T47D (cell line): ENCODE measurements around the gene WNT3.
"Not testable (repeated sequence)": the region's sequence is repeated elsewhere in the genome, so short reads cannot be mapped to it uniquely, and the experiment has no call there.

ENCODE experiments used
- DNase-seq, 2 experiments: peaks; one replicate each; pipeline versions ENCODE4 v3.0.0 to v3.0.0-alpha.2; 2011 to 2012; ENCODE audit warnings: low read depth in 1 of 2, low spot score in 1 of 2
- JUND ChIP-seq: IDR thresholded peaks from 2 replicates; pipeline ENCODE4 v1.6.1; 2012; ENCODE audit warnings: low read depth
- in situ Hi-C: cut with HindIII; loops from 2 replicates; pipeline ENCODE4 v1.10.0; 2016; ENCODE audit warnings: low sequenced_read_pairs, low pct_unique_long_range_greater_than_20kb

WNT3 gene

DNA sequence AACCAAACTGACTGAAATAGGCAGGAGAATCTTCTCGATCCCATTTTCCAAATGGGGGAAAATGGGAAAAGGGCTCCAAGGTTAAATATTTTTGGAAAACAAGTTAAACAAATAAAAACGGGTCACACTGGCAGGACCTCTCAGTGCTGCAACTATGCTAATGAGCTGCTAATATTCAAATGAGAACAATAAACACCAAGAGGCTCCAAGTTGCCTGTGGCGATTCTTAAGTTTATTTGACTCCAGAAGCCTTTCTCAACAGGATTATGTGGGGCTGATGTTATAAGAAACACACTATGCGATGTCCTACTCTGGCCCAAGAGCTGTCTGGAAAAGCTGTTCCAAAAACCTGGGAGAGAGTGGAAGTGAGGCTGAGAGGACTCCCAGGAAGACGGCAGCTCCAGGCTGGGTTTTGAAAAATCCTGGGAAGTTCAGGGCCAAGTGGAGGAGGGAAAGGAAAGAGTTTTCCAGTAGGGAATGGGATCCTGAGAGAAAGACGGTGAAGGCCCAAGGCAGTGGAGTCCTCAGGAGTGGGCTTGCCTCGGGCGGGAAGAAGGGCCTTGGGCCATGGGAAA lies 21.4 kb downstream of the WNT3 start:
- DNase-seq = no peak
- no peak for TF ChIP-seq JUND
- in situ Hi-C loops = no loop called here

DNA sequence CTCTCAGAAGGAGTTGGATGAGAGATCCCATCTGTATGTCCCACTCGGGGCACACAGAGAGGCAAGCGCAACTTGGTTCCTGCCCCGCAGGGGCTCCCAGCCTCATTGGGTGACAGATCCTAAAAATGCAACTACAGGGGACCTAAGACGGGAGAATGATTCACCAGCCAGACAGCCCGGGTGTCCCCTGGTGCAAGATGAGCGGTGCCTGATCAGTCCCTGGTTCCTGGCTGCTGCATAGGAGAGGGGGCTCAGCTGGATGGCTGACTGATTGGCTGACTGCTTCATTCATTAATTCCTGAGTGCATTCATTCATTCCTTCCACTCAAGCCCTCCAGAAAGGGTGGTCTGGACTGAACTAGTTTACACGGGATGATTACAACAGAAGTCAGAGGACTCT lies 22.0 kb downstream of the WNT3 start:
- no peak for DNase-seq
- in situ Hi-C loops = no loop called here
- no peak for TF ChIP-seq JUND

DNA sequence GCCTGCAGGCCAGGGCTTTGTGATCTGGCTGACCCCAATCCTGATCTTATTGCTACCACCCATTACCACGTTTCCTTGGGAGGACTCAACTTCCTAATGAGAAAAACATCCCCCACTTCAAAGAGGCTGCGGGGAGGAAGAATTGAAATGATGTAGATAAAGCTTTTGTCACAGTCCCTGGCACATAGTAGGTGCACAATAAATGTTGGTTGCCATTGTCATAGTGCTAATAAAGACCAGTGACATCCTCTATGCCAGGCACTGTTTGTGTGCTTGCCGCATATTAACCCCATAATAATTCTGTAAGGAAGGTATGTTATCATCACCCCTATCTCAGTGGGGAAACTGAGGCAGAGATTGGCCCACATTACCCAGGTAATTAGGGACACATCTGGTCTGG lies 22.4 kb downstream of the WNT3 start:
- in situ Hi-C loops = no loop called here
- no peak for TF ChIP-seq JUND

DNA sequence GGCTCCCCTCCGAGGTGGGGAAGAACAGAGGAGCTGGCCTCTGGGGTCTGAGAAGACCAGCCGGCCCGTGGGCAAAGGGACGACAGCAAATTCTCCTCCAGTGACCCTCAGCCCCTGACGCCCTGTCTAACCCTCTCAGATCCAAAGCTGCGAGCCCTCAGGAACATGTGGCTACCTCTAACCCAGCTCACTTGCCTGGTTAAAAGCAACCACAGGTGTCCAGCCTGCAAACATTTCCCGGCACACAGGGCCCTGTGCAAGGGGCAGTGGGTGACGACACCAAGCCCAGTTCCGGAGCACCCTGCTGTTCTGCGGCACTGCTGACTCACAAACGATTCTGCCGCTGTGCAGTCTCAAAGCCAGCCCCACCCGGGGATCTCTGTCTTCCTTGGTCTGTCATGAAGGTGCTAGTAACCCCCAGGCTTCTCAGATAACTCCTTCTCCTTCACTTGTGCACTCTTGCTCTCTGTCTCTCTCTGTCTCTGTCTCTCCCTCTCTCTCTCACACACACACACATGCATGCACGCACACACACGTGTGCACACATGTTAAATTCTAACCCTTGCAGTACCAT lies 23.0 kb downstream of the WNT3 start:
- TF ChIP-seq JUND = no peak
- in situ Hi-C loops = no loop called here
- DNase-seq = no peak

More for the DNA sequence above, 22.4 kb downstream of the WNT3 start:
- no peak for DNase-seq

DNA sequence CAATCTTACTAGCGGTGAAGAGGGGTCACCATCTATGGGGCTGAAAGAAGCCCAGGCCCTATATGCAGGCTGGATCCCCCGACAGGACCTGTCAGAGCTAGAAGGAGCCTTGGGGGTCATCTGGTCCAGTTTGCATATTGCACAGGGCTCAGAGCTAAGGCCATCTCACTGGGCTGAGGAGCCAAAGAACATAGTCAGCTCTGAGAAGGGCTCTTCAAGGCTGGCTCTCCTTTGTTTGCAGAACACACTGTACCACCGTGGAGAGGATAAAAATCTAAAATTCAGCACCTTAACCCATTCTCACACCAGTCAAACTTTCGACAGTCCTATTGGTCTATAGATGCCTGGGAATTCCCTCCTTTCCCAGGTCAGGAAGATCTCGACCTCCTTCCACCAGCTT lies 24.2 kb downstream of the WNT3 start:
- TF ChIP-seq JUND = no peak
- in situ Hi-C loops = no loop called here
- no peak for DNase-seq

DNA sequence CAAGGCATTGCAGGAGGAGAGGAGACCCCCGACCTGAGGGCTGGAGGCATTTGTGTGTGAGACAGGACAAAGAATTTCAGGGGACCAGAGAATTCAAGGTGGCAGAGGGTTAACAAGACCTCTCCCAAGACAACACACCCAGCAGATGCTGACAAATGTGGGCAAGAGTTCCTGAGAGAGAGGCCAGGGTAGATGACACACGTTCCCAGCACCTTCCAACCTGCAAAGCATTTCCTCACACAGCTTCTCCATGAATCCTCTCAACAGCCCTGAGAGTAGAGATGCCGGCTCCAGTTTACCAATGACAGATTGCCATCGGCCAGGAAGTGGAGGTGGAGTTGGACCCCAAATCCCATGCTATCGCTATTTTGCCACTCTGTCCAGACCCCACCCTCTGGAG lies 25.0 kb downstream of the WNT3 start:
- TF ChIP-seq JUND = no peak
- in situ Hi-C loops = no loop called here
- DNase-seq = no peak

DNA sequence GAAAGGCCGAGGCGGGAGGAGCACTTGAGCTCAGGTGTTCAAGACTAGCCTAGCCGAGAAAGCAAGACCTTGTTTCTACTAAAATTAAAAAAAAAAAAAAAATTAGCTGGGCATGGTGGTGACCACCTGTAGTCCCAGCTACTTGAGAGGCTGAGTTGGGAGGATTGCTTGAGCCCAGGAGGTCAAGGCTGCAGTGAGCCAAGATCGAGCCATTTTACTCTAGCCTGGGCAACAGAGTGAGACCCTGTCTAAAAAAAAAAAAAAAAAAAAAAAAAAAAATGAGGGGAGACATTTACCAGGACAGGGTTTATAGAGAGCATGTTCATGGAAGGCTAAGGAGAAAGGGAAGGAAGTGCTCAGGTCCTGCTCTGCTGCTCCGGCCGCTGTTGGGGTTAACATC lies 25.5 kb downstream of the WNT3 start:
- in situ Hi-C loops, DNase-seq: not testable (repeated sequence)

DNA sequence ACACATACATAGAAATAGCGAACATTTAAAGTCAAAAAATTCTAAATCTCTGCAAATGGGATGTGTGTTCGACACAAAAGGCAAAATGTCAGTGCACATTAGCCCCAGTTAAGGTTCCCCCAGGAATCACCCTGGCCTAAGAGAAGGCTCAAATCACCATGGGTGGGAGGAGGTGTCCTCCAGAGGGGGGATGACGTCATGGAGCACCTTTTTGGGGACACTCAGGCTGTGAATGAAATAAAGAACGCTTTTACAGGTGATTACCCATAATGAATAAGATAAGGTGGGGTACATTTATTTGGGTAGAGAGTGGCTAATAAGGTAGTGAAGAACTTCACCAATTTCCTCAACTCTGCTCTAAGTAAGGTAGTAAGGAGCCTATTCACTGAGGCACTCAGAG lies 26.4 kb downstream of the WNT3 start:
- DNase-seq = no peak
- no peak for TF ChIP-seq JUND
- in situ Hi-C loops = no loop called here

DNA sequence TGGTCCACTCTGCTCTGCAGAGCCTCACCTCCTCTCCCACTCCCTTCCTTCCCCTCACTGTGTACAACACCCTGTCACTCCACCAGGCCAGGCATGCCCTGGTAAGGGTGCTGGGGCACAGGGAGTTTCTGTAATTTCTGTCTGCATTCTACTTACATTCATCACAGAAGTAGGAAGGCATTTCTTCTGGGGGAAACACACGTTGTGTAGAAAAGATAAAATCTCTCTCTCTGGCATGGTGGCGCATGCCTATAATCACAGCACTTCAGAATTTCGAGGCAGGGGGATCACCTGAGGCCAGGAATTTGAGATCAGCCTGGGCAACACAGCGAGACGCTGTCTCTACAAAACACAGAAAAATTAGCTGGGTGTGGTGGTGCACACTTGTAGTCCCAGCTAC lies 27.0 kb downstream of the WNT3 start:
- in situ Hi-C loops = no loop called here
- no peak for TF ChIP-seq JUND
- no peak for DNase-seq

DNA sequence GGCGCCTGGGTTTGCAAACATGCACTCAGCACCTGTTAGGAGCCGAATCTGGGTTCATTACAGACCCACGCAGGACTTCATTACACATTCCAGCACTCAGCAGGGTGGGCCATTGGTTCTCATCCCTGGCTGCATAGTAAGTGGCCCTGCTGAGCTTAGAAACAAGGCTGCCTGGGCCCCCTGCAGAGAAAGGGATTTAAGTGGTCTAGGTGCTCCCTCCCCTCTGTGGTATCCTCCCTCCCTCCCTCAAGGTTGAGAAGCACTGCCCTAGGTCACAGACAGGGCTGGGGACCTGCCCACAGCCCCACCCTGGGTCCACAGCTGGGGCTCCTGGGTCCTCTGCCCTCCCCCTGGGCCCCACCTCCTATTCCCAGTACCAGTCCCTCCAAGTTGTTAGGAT lies 28.3 kb downstream of the WNT3 start:
- no peak for DNase-seq
- in situ Hi-C loops = no loop called here
- TF ChIP-seq JUND = no peak

DNA sequence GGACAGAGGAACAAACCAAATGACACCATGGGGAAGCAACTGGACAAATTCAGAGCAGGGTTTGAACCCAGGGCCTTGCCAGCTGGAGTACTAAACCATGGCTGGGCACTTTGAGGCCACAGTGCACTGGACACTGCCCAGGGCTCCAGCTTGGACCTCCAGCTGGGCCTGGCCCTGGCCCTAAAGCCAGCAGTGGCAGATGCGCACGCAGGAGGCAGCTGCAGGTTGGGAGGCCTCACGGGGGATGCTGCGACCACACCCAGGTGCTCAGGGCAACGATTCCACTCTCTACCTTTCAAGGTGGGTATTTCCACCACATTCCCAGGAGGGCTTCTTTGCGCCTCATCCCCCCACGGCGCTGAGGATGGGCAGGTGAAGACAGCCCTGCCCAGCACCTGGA lies 28.9 kb downstream of the WNT3 start:
- DNase-seq = no peak
- no peak for TF ChIP-seq JUND
- in situ Hi-C loops = no loop called here

DNA sequence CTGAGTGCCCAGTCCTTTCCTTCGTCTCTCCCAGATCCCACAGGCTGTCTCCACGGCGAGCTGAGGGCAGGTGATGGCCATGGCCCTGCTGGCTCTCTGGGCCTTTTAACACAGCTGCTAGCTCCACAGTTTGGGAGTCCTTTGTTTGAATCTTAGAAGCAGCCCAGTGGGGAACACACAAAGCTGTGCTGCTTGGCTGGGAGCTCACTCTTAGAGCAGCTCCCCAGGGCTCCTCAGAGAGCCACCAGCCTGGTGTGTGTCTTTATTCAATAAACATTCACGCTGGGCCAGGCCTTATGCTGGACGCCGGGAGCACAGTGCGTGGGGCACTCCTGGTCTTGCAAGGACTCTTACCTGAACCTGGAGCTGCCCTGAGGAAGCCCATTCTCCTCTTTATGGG lies 29.7 kb downstream of the WNT3 start:
- in situ Hi-C loops = no loop called here
- DNase-seq = no peak
- TF ChIP-seq JUND = no peak

DNA sequence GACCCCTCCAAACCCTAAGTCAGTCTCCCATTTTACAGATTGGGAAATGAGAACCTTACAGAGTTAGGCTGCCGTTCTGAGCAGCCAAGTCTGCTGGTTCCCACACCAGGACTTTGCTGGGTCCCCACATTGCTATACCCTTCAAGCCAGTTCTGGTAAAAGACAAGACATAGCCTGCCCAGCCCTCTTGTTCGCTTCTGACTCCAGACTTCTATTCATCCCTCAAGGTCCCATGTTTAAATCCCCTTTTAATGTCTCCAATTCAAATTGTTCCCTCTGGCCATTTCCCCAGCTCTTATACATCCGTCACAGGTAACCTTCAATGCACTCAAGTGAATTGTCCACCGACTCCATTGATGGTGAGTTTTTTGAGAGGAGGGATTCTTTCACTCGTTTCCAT lies 30.2 kb downstream of the WNT3 start:
- TF ChIP-seq JUND = no peak
- in situ Hi-C loops = no loop called here
- no peak for DNase-seq

DNA sequence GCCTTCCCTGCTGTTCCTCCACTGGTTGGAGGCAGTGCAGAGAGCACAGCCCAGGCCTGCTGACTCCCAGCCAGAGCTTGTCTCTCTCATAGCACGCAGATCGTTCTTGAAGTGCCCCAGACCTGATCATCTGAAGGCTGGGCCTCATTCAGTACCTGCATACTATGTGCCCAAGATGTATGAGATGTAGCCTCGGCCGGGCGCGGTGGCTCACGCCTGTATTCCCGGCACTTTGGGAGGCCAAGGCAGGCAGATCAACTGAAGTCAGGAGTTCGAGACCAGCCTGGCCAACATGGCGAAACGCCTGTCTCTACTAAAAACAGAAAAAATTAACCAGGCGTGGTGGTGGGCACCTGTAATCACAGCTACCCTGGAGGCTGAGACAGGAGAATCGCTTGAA lies 31.0 kb downstream of the WNT3 start:
- TF ChIP-seq JUND = no peak
- in situ Hi-C loops = no loop called here
- DNase-seq = no peak
